Activated naive CD4-positive, alpha-beta T cell treated with anti-CD3 and anti-CD28 coated beads, Interleukin-2, amount 50 U/mL, for 24 hours (primary cell): ENCODE measurements around the gene PAK4.
"Not testable (repeated sequence)": the region's sequence is repeated elsewhere in the genome, so short reads cannot be mapped to it uniquely, and the experiment has no call there.

ENCODE experiments used
- H3K27ac Mint-ChIP-seq: one replicate; pipeline ENCODE4 v1.8.0; 2021; ENCODE audit warnings: mild to moderate bottlenecking, mixed read lengths
- H3K27me3 Mint-ChIP-seq: one replicate; pipeline ENCODE4 v1.8.0; 2021; ENCODE audit warnings: mixed read lengths
- H3K36me3 Mint-ChIP-seq: one replicate; pipeline ENCODE4 v1.8.0; 2021; ENCODE audit warnings: mixed read lengths
- H3K4me1 Mint-ChIP-seq: one replicate; pipeline ENCODE4 v1.8.0; 2021; ENCODE audit warnings: mixed read lengths
- H3K4me3 Mint-ChIP-seq: one replicate; pipeline ENCODE4 v1.8.0; 2021; ENCODE audit warnings: mild to moderate bottlenecking, mixed read lengths
- H3K9me3 Mint-ChIP-seq: one replicate; pipeline ENCODE4 v1.8.0; 2021; ENCODE audit warnings: mixed read lengths

The PAK4 gene

DNA sequence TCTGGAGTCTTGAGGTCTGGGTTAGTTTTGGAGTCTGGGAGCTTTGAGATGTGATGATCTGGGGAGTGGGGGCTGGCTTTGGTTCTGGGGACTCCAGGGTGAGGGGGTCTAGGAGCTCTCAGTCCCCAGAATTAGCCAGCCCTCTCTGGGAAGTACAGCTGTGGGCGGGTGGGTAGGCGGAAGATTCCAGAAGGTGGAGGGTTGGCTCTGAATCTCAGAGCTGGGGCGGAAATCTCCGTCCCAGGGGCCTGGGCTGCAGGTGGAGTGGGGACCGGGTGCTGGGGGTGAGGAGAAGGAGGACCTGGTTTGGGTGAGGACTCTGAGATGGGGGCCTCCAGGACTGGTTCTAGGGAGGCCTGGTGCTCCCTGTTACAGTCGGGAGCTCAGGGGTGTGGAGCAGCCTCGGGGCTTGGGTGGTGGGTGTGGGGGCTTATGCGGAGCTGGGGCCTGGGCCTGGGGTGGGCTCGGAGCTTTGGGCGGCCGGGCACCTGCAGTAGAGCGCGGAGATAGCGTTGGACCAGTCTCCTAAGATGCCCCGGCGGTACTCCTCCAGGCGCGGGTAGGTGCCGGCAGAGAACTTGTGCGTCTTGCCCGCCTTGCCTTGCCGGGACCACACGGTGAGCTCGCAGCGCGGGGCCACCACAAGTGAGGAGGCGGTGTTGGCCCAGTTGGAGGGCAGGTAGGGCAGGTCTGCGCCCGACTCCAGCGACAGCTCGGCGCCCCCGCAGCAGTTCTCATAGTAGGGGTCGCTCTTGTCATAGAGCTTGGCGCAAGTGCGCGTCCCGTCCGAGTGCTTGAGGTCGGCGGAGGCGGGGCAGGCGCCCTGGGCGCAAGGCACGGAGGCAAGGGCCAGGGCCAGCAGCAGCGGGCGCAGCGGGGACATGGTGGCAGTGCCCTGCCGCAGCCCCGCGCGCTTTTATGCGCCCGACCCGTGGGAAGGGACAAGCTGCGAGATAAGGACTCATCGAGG is 78.1 kb downstream of the PAK4 start, which contains the start of gene SYCN:
Gene SYCN, minus strand, starts transcription at position 892 of the 970 bp plus-strand sequence. Its CDS starts 9 bp downstream, at position 883.
- peak within 1 kb of the TSS; percentile 14 for H3K27ac Mint-ChIP-seq
- H3K9me3 Mint-ChIP-seq = no peaks in the 10 kb centered on the region
- no peaks in the 10 kb centered on the region for H3K36me3 Mint-ChIP-seq
- H3K4me3 Mint-ChIP-seq = no peak within 1 kb of the TSS
- H3K27me3 Mint-ChIP-seq = peaks cover 32% of the 10 kb centered on the region
- H3K4me1 Mint-ChIP-seq = no peaks in the 10 kb centered on the region

DNA sequence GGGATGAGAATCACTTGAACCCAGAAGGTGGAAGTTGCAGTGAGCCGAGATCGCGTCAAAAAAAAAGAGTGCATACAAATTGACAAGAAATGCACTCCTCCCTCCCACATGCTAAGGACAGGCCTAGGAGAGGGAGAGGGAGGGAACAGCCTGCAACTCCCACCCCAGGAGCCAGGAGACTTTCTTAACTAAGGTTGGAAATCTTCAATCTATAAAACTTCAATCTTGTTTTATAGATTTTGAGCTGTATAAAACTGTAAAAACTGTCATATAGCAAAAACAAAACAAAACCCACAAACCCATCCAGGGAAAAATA is 79.8 kb downstream of the PAK4 start:
- Mint-ChIP-seq H3K9me3 (no peaks in the 10 kb centered on the region), H3K27ac (no peak overlapping the region), H3K4me3 (no peak overlapping the region), H3K4me1 (no peaks in the 10 kb centered on the region), H3K27me3 (peaks cover 28% of the 10 kb centered on the region), H3K36me3 (no peaks in the 10 kb centered on the region)

DNA sequence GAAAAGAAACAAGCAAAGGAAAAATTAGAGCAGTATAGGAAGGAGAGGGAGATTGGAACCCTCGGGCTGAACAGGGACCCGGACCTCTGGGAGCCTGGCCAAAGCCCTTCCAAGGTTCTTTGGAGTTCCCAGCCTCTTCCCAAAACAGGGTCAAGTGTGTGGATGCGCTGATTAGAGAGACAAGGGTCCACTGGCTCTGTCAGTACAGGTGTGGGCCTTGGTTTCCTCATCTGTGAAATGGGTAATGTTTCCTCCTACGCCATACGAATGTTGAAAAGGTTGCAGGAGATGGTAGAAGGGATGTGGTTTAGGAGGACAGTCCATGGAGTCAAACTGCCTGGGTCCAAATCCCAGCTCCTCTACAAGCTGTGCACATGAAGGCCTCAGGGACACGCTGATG is 80.5 kb downstream of the PAK4 start:
- Mint-ChIP-seq H3K36me3 (no peaks in the 10 kb centered on the region), H3K4me1 (no peaks in the 10 kb centered on the region), H3K9me3 (no peaks in the 10 kb centered on the region), H3K27me3 (peaks cover 21% of the 10 kb centered on the region), H3K4me3 (no peak overlapping the region), H3K27ac (no peak overlapping the region)

DNA sequence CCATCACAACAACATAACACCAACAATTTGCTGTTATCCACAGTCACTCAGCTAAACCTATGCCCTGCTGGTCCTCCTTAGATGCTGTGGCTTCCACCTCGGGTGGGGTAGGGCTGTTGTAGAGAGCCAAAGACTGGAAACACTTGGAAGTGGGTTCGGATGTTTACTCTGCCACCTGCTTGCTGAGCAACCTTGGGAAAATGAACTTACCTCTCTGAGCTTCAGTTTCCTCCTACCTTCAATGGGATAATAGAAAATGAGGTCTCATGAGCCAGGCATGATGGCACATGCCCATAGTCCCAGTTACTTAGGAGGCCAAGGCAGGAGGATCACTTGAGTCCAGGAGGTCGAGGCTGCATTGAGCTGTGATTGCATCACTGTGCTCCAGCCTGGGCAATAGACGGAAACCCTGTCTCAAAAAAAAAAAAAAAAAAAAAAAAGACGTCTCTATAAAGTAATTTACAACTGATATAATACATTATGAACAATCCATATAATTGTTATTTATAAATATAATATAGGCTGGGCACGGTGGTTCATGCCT is 81.8 kb downstream of the PAK4 start:
- Mint-ChIP-seq H3K27me3 (peaks cover 15% of the 10 kb centered on the region), H3K4me1 (no peaks in the 10 kb centered on the region), H3K9me3 (no peaks in the 10 kb centered on the region), H3K4me3 (no peak overlapping the region), H3K27ac (no peak overlapping the region), H3K36me3 (no peaks in the 10 kb centered on the region)

DNA sequence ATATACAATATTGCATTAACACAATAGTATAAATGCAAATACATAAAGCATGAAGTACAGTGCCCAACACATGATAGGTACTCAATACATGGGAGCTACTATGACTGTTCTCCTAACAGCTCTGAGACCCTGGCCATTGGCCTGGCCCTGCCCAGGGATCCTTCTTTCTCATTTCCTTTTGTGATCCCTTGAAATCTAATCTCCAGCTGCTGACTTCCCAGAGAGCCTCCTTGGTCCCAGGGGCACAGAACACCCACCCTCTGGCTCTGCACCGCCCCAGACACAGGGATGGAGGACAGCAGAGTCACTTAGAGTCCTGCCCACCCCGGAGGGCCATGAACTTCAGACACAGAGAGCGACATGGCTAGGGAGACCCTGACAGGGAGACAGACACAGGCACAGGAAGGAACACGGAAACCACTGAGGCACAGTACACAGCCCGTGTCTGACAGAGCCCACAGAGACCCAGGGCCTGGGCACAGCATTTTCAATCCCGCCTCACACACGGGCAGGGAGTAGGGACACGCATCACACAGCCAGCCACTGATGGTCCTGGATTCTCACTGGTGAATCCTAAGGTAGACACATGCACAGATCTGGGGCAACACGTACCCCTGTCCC is 82.7 kb downstream of the PAK4 start:
- Mint-ChIP-seq H3K27me3 (peaks cover 10% of the 10 kb centered on the region), H3K36me3 (no peaks in the 10 kb centered on the region), H3K4me3 (no peak overlapping the region), H3K4me1 (no peaks in the 10 kb centered on the region), H3K27ac (no peak overlapping the region), H3K9me3 (no peaks in the 10 kb centered on the region)

DNA sequence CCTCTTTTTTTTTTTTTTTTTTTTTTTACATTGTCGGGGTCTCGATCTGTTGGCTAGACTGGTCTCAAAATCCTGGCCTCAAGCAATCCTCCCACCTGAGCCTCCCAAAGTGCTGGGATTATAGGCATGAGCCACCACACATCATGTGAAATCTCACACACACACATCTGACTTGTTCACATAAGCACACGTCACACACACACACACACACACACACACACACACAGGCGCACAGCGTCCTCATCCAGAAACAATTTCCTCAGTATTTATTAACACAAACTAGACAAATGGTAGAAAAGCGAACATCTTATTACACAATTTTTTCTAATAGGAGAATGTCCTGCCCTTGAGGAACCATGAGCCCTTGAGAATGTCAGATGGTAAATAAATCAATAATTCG is 83.6 kb downstream of the PAK4 start:
- Mint-ChIP-seq H3K4me3 (no peak overlapping the region), H3K4me1 (no peaks in the 10 kb centered on the region), H3K27ac (no peak overlapping the region), H3K36me3 (no peaks in the 10 kb centered on the region), H3K27me3 (peaks cover 5% of the 10 kb centered on the region), H3K9me3 (no peaks in the 10 kb centered on the region)

DNA sequence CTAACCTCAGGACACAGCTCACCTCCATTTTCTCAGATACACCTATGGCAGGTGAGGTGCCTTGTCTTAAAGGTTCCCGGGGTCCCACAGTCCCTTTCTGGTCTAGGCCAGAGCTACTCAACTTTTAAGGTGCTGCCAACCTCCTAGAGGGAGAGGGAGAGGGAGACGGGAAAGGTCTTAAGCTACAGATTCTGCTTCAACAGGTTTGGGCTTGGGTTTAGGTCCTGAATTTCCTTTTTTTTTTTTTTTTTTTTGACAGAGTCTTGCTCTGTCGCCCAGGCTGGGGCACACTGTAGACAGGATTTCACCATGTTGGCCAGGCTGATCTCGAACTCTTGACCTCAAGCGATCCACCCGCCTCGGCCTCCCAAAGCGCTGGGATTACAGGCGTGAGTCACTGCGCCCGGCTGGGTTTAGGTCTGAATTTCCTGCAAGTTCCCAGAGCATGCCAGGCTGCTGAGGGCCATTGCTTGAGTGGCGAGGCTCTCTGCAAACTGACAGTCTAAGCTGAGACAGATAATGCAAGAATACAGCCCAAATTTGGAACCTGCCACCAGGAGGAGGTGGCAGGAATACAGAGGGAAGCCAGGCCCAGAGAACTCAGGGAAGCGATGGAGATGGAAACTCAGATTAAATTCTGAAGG is 86.3 kb downstream of the PAK4 start:
- H3K27ac Mint-ChIP-seq = no peak overlapping the region
- H3K27me3 Mint-ChIP-seq = no peaks in the 10 kb centered on the region
- H3K4me1 Mint-ChIP-seq = no peaks in the 10 kb centered on the region
- no peak overlapping the region for H3K4me3 Mint-ChIP-seq
- H3K36me3 Mint-ChIP-seq = no peaks in the 10 kb centered on the region
- H3K9me3 Mint-ChIP-seq = no peaks in the 10 kb centered on the region

DNA sequence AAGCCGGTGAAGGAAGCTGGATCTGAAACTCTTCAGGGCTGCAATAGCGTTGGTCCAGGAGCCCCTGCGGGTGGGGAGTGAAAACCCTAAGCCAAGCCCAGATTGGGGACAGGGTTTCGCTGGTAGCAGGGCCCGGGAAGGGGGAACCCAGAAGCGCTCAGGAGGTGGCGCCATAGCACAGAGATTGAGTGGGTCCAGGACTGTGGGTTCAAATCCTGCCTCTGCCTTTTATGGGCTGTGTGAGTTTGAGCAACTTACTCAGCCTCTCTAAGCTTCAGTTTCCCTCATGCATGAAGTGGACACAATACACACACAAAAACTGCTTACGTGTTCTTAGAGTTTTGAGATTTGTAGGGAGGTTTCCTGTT is 86.8 kb downstream of the PAK4 start:
- Mint-ChIP-seq H3K27ac (no peak overlapping the region), H3K4me3 (no peak overlapping the region), H3K36me3 (no peaks in the 10 kb centered on the region)

DNA sequence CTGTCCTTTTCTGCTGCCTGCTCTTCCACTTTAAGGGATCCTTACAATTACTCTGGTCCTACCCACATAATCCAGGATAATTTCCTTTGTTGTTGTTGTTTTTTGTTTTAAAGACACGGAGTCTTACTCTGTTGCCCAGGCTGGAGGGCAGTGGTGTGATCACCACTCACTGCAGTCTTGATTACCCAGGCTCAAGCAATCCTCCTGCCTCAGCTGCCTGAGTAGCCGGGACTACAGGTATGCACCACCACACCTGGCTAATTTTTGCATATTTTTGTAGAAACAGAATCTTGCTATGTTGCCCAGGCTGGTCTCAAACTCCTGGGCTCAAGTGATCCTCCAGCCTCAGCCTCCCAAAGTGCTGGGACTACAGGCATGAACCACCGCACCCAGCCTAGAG is 89.7 kb downstream of the PAK4 start:
- H3K9me3 Mint-ChIP-seq, H3K4me1 Mint-ChIP-seq, H3K36me3 Mint-ChIP-seq, H3K27ac Mint-ChIP-seq, H3K27me3 Mint-ChIP-seq, H3K4me3 Mint-ChIP-seq: not testable (repeated sequence)

More for the DNA sequence above, 86.8 kb downstream of the PAK4 start:
- Mint-ChIP-seq H3K27me3 (peaks cover 2% of the 10 kb centered on the region), H3K4me1 (no peaks in the 10 kb centered on the region), H3K9me3 (no peaks in the 10 kb centered on the region)

DNA sequence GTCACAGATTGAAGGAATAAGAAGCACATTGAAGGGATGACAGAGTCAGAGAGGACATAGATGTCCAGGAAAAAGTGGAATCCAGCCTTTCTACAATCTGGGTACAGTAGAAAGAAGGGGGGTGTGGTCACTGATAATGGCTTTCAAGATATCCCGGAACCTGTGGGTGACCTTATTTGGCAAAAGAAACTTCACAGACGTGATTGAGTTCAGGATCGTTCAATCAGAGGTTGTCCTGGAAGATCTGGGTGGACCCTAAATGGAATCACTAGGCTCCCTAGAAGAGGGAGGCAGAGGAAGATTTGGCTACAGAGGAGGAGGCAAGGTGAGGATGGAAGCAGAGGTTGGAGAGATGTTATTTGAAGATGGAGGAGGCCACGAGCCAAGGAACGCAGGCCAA is 91.5 kb downstream of the PAK4 start:
- Mint-ChIP-seq H3K4me1 (no peaks in the 10 kb centered on the region), H3K36me3 (no peaks in the 10 kb centered on the region), H3K27ac (no peak overlapping the region), H3K9me3 (no peaks in the 10 kb centered on the region), H3K4me3 (no peak overlapping the region), H3K27me3 (peaks cover 11% of the 10 kb centered on the region)

DNA sequence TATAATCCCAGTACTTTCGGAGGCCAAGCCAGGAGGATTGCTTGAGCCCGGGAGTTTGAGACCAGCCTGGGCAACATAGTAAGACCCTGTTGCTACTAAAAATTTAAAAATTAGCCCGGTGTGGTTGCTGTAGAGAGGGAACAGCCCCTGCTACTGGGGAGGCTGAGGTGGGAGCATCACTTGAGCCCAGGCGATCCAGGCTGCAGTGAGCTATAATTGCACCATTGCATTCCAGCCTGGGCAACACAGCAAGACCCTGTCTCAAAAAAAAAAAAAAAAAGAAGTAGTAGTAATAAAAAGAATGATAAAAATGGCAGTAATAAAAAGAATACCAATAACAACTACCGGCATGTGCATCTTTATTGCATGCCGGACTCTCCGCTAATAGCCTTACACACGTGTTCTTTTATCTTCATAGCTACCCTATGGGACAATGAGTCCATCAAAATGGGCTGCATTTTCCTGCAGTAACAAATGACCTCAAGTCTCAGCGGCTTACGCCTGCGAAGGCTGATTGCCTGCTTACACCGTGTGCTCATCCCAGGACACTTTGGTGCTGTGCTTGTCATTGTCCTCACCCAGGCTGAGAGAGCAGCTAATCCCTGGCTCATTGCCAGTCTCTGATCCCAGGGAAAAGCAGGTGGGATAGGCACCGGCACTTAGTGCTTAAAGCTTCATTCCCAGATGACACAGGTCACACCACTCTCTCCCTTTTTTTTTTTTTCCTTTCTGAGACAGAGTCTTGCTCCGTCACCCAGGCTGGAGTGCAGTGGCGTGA is 92.8 kb downstream of the PAK4 start:
- H3K4me1 Mint-ChIP-seq = no peaks in the 10 kb centered on the region
- H3K27me3 Mint-ChIP-seq = peaks cover 12% of the 10 kb centered on the region
- no peaks in the 10 kb centered on the region for H3K9me3 Mint-ChIP-seq
- peak overlapping the region; percentile 30 for H3K27ac Mint-ChIP-seq
- H3K4me3 Mint-ChIP-seq = no peak overlapping the region
- no peaks in the 10 kb centered on the region for H3K36me3 Mint-ChIP-seq

DNA sequence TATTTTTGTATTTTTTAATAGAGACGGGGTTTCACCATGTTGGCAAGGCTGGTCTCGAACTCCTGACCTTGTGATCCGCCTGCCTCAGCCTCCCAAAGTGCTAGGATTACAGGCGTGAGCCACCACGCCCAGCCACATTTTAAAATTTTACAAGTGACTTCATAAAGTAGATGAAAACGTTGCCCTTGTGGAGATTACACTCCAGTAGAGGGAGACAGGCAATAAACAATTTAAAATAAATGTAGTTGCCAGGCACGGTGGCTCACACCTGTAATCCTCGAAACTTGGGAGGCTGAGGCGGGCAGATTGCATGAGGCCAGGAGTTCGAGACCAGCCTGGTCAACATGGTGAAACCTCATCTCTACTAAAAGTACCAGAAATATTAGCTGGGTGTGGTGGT is 93.5 kb downstream of the PAK4 start:
- H3K27me3 Mint-ChIP-seq = peaks cover 14% of the 10 kb centered on the region
- H3K4me1 Mint-ChIP-seq, H3K36me3 Mint-ChIP-seq, H3K27ac Mint-ChIP-seq, H3K9me3 Mint-ChIP-seq, H3K4me3 Mint-ChIP-seq: not testable (repeated sequence)

DNA sequence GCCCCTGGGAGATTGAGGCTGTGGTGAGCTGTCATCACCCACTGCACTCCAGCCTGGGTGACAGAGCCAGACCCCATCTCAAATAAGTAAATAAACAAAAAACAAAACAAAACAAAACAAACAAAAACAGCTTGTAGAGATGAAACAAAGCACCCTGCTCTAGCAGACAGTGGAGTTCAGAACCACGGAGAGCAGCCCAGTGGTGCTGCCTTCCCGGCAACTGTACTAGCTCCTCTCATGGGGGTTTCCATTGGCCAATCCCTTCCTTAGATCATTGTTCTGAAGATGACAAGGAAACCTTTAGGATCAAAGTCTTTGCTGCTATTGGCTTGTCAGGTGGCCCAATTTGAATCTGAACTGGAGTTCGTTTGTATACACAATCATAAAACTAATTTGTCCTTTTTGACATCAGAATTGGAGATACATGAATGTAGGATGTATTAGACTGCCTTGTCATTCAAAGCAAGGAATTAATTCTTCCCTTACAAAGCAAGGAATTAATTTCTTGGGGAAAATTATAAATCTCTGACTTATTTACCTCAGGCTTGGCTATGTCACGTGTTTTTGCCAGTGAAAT is 98.2 kb downstream of the PAK4 start:
- peaks cover 16% of the 10 kb centered on the region for H3K27me3 Mint-ChIP-seq
- H3K27ac Mint-ChIP-seq = no peak overlapping the region
- H3K9me3 Mint-ChIP-seq = no peaks in the 10 kb centered on the region
- H3K4me1 Mint-ChIP-seq = no peaks in the 10 kb centered on the region
- H3K4me3 Mint-ChIP-seq = no peak overlapping the region
- H3K36me3 Mint-ChIP-seq = peaks cover 2% of the 10 kb centered on the region

DNA sequence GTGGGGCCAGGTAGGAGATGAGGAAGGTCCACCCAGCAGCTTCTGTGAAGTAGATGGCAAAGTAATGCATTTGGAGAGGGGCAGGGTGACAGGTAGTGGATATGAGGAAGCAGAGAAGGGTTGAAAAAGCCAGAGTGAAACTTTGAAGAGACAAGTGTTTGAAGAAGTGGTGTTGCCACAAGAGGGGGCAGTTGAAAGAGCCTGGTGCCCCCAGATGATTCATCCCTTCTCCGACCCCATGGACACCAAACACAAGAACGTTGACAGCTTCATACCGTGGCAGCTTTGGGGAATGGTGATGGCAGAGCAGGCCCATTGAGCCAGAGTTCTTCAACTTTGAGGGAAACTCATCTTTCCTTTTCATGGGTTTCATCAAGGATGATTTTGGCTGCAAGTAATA is 99.3 kb downstream of the PAK4 start:
- no peak overlapping the region for H3K4me3 Mint-ChIP-seq
- no peaks in the 10 kb centered on the region for H3K9me3 Mint-ChIP-seq
- H3K36me3 Mint-ChIP-seq = peaks cover 2% of the 10 kb centered on the region
- no peak overlapping the region for H3K27ac Mint-ChIP-seq
- H3K27me3 Mint-ChIP-seq = peaks cover 12% of the 10 kb centered on the region
- no peaks in the 10 kb centered on the region for H3K4me1 Mint-ChIP-seq
